Stimulated activated CD8-positive, alpha-beta memory T cell treated with anti-CD3 and anti-CD28 coated beads, Interleukin-2, amount 100 ng/mL, for 1 hour (primary cell): ENCODE results near the gene C11orf68.
A peak's percentile ranks its signal among the peaks of the same experiment; 100 is the strongest.

Experiments
- DNase-seq, 2 donors: peaks; one replicate each; pipeline ENCODE4 v3.0.0-alpha.2; 2020; ENCODE audit warnings: low read depth in 2 of 2

C11orf68 gene

DNA sequence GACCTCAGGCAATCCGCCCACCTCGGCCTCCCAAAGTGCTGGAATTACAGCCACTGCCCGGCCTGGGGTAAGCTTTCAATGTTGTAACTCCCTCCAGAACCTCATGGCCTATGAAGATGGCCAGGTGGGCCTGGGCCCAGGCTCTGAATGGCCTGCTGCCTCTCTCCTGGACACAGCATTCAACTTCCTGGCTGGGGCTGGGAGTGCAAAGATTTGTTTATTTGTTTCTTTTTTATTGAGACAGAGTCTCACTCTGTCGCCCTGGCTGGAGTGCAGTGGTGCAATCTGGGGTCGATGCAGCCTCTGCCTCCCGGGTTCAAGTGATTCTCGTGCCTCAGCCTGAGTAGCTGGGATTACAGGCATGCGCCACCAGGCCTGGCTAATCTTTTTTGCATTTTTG lies 25.9 kb upstream of the C11orf68 start:
- DNase-seq = no peak

DNA sequence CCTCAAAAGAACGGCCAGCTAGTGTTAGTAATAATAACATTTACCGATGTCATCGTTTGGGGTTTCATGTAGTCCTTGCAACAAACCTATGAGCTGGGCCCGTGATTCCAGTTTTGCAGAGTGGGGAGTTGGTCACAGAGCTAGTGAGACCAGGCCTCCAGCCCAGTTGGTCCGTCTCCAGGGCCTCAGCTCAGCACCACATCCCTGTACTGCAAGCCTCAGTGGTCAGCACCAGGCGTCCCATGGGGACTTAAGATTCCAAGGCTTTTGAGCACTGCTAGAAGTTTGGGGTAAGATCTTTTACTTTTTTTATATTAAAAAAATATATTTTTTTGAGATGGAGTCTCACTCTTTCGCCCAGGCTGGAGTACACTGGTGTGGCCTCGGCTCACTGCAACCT lies 25.3 kb upstream of the C11orf68 start:
- no peak for DNase-seq

DNA sequence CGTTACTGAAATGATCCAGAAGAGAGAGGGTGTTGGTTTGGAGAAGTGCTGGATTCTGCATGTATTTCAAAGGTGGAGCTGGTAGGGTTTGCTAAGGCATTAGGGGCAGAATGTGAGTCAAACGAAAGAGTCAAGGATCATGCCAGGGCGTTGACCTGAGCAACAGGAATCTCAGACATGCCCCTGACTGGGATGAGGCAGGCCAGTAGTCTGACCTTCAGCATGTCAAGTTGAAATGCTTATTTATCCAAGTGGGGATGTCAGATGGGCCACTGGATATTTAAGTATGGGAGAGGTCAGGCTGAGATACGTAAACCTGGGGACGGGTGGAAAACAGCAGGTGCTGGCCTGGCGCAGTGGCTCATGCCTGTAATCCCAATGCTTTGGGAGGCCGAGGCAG lies 23.7 kb upstream of the C11orf68 start:
- DNase-seq = no peak

DNA sequence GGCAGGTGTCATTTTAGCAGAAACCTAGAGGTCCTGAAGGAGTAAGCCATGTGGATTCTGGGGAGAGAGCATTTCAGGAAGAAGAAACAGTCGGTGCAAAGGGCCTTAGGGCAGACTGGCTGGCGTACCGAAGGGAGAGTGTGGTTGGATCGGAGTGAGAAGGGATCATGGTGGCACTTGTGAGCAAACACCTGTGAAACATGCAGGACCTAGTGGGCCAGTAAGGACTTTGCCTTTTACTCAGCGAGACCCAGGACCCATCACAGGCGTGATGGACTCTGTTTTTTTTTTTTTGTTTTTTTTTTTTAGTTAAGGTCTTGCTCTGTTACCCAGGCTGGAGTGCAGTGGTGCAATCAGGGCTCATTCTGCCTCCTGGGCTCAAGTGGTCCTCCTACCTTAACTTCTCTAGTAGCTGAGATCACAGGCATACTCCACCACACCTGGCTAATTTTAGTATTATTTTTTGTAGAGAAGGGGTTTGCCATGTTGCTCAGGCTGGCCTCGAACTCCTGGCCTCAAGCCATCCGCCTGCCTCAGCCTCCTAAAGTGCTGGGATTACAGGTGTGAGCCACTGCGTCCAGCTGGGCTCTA lies 23.0 kb upstream of the C11orf68 start:
- no peak for DNase-seq

DNA sequence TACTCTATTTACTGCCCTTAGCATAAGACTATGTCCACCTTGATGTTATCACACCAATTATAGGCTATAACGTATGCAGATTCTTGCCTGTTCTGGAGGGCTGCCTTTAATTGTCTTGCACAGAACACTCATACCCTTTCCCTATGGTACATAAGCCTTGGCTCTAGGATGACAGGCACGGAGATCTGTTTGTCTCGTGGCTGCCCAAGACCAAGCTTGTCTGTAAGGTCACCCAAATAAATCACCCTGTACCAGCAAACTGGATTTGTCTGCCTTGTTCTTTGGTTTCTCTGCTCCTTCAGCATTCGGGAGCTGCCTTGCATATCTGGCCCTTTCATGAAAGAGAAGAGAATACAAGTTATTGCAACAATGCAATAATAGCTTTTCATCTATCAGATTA lies 18.9 kb upstream of the C11orf68 start:
- DNase-seq = no peak

DNA sequence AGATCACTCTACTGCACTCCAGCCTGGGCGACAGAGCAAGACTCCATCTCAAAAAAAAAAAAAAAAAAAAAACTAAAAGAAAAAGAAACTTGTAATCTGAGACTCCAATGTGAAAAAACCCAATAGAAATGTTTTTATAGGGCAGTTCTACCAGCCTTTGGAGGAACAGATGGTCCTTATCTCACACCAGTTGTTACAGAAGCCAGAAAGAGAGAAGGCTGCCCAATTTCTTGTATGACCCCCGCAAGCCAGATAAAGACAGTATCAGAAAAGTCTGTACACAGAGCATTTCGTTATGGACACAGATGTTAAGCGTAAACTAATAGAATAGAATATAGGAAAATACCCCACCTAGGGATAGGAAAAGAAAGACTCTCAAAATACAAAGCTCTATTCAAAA lies 15.2 kb upstream of the C11orf68 start:
- DNase-seq = no peak

DNA sequence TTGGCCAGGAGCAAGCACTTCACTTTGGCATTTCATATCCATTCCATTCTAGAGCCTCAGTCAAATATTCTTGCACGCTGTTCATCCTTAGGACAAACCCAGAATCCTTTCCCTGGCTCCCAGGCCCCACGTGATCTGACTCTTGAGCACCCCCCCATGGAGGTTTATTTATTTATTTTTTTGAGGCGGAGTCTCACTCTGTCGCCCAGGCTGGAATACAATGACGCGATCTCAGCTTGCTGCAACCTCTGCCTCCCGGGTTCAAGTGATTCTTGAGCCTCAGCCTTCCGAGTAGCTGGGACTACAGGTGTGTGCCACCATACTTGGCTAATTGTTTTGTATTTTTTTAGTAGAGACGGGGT lies 13.7 kb upstream of the C11orf68 start:
- no peak for DNase-seq

DNA sequence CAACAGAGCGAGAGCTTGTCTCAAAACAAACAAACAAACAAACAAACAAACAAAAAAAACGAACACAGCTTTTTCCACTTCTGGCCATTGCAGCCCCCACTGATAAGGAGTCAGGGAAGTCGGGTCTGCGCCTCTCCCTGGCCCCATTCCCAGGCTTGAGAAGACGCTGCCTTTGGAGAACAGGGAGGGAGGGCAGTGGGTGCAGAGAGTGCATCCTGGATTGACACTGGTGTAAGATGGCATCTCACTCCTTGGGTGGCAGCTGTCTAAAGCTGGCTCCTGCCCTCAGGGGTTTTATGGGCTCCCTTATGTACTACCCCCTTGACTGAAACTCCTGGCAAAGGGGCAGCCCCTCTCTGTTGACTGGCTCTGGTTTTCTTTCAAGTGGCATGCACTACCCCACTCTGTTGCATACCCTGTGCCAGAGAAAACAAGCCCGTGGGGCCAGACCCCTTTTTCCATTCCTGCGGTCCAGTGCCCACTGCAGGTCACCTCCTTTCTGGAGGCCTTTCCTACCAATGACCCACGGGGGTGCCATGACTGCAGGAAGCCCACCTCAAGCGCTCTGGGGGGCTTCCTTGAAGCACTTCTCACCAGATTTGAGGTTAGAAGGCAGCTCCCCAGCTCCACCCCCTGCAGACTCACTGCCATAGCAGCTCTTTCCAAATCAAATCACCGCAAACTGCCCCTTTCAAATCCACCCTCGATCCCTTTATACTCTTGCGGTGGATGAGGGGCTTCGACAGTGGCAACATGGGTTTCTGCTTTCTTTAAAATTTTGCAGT lies 13.1 kb upstream of the C11orf68 start:
- no peak for DNase-seq

DNA sequence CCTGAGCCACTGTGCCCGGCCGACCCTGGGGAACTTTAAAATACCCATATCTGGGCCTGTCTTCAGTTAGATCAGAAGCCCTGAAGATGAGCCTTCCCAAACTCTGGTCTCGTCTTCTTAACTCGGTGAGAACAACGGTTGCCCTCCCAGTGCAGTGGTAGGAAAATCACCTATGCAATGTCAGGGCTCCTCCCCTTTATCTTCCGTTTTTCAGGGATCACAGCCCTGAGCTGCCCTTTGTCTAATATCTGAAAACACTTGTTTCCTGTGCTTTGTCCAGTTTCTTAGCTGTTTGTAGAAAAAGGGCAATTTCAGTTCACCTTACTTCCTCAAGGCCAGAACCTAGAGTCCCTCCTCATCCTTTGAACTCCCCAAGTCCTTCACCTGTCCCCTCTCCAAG lies 9.8 kb upstream of the C11orf68 start:
- no peak for DNase-seq

DNA sequence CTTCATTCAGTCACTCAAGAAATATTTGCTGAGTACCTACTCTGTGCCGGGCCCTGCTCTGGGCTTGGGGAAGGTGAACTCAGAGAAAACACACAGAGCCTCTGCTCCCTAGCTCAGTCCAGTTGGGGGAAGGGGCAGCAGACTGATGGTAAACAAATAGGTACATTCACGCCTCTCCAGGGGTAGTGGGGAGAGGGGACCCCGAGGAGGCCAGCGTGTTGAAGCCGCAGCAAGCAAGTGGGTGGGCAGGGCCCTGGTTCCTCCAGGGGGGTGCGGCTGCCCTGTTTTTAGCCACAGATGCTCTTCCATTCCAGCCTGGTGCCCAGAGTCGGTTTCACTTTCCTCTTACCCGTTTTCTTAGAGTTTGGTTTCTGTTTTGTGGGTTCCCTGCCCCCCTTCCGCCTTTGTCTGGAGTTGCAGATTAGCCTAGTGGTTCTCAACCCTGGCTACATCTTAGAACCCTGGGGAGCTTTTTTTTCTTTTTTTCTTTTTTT lies 9.1 kb upstream of the C11orf68 start:
- peak; percentile 52 to 61 for DNase-seq

DNA sequence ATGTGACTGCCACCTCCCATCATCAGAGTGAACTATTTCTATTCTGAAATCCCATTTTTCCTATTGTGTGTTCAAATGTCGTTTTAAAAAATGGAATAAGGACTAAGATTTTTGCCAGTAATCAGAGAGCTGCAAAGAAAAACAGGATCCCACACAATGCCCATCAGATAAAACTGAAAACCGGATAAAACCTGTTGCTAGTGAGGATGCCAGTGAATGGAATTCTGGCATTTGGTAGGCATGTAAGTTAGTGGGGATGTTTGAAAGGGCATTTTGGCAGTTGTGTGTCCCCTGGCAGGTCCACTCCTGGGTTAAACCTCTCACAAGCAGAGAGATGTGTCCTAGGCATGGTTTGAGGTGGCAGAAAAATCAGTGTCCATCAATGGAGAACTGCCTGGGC lies 6.5 kb upstream of the C11orf68 start:
- no peak for DNase-seq

DNA sequence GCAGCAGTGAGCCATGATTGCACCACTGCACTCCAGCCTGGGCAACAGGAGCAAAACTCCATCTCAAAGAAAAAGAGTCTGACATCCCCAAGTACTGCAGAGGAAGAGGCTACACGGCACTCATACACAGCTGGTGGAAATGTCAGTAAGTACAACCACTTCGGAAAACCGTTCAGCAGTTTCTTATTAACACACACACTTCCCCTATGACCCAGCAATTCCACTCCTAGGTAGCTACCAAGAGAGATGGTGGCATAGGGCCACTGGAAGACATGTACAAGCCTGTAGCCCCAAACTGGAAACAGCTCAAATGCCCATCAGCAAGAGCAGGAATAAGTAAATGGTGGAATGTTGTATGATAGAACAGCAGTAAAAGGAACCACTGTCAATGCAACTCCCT lies 3.7 kb upstream of the C11orf68 start:
- no peak for DNase-seq

DNA sequence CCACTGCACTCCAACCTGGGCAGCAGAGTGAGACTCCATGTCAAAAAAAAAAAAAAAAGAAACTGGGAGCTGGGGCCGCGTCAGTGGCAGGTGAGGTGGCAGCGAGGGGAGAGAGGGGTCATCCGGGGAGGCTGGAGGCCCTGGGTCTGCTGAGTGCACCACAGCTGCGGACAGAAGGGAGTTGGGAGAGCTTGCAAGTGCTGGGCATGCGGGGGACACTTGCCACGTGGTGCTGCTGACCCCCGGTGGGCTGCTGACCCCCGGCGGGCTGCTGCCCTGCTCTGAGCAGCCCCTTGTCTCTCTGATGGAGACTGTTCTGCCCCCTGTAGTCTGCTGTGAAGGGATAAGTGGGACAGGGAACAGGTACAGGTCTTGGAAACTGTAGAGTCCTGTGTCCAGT lies 3.0 kb upstream of the C11orf68 start:
- DNase-seq = no peak

DNA sequence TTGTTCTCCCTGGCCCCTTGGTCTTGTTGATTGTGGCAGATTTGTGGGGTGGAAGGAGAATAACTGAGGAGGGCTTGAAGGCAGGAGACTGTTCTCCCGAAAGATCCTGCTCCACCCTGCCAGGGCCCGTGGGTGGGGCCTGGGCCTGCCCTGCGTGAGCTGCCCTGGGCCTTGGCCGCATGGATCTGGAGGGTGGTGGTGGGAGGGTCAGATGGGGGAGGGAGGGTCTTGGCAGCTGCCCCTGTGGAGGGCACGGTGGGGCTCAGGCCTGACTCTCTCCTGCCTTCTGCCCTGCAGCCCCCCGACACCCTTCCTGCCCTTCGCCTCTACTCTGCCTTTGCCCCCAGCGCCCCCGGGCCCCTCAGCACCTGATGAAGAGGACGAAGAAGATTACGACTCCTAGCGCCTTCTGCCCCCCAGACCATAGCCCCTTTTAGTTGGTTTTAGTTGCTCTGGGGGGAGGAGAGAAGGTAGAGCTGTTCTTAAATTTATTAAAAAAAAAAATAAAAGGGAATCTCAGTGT lies 2.2 kb upstream of the C11orf68 start:
- DNase-seq = no peak

DNA sequence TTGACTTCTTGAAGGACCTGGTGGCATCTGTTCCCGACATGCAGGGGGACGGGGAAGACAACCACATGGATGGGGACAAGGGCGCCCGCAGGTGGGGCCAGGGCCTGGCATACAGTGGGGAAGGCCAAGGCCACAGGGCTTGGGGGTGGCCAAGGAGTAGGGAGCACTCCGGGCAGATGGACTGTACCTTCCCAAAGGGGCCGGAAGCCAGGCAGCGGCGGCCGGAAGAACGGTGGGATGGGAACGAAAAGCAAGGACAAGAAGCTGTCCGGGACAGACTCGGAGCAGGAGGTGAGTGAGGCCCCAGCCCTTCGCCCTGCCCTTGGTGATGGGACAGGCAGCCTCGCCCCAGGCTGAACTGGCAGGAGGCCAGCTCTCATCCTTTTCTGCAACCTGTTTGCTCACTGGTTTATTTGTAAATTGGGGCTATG lies 1.5 kb upstream of the C11orf68 start:
- no peak for DNase-seq

DNA sequence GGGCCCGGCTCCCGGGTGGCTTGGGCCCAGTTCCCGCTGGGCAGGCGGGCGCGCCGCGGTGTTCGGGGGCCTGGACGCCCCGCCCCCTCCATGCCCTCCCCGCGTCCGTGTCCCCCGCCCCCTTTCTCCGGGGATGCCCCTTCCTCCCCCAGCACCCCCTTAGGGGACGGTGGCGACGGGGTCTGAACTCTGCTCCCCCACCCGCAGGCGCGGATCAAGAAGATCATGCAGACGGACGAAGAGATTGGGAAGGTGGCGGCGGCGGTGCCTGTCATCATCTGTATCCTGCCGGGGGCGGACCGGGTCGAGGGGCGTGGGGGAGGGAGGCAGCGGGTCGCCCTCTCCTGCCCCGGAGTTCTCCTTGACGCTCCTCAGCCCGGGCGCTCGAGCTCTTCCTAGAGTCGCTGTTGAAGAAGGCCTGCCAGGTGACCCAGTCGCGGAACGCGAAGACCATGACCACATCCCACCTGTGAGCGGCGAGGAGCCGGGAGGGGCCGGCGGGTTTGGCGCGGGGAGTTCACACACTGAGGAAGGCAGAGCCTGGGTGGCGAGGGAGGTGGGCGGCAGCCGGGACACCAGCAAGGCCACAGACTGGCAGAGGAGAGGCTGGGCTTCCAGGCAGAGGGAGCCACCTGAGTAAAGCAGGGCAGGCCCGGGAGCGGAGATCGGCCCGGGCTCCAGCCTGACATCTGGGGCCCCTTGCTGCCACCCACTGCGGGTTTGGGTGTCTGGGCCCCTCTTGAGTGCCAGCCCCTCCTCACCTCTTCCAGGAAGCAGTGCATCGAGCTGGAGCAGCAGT lies 910 bp upstream of the C11orf68 start:
- DNase-seq = peak; percentile 20 to 36

DNA sequence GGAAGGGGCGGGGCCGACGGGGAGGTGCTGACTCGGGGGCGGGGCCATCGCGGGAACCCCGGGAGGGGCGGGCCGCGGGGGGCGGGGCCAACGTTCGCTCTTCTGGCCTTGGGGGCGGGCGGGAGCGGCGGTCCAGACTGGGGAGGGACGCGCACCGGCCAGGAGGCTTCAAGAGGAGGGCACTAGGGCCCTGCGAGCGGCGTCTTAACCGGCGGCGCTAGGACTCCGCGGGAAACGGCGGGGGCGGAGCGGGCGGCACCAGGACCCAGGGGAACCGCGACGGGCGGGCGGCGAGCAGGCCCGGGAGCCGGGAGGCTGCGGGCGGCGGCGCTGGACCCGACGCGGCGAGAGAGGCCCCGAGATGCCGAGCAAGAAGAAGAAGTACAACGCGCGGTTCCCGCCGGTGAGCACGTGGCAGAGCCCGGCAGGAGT lies 295 bp upstream of the C11orf68 start, which contains the start of gene DRAP1:
Gene DRAP1, plus strand, starts transcription at position 286 of the 432 bp plus-strand sequence. Its CDS starts 76 bp downstream, at position 362.
- DNase-seq = peak; percentile 99 to 100

DNA sequence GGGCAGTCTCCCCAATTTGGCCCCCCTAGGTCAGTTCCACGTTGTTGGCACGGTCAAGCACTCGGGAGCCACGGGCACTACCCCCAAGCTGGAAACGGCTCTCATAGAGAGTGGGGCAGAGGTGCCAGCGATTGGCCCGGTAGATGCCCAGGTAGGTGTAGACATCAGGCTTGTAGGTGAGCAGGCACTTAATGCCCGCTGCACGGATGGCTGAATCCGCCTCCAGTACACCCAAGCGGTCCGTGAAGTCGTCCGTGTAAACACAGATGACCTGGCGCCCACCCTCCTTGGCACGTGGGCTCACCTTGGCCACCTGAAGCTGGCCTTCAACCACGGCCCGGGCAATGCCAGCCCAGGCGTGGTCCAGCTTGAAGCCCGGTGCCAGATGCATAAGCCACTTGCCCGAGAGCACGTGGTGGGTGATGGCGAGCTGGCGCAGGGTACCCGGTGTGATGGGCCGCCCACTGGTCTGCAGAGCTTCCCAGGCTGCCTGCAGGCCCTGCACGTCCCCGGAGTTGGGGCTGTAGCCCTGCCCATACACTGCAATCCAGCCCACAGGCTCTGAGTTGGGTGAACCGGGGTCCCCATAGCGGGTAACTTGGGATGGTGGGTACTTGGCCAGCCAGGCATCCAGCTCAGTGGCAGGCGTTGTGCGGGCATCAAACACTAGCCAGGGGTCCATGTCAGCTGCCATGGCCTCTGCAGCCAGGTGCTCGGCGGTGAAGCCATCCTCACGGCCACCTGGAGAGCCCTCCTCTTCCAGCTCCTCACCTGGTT lies 1.2 kb downstream of the C11orf68 start:
- no peak for DNase-seq

DNA sequence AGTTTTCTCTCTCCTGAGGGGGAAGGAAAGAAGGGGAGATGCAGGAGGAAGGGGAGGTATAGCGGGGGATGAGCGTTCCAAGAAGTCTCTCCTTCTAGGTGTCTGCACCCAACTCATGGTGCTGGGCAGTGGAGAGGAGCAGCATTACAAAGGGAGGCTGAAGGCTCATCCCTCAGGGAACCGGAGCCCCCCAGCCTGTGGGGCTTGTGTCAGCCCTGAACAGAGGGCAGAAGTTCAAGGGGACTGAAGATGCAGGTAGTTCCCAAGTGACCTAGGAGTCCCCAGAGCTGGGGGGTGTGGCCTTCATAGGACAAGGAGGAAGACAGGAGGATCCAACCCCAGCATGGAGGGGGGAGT lies 1.8 kb downstream of the C11orf68 start:
- no peak for DNase-seq

DNA sequence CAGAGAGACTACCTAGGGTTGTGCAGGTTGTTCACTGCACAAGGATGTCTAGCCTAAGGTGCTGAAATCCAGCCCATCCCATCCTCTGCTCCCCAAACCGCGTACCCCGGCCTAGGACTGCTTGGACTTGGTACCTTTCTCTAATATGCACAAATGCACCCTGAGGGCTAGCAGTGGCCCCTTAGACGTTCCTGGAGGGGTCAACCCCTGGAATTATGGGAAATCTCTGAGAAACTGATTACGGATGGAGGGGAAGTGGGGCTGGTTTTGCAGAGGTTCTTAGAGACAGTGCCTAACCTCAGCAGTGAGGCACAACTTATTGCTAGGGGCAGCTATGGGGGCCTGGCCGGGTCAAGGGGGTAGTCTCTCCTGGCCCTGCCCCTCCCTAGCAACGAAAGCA lies 2.5 kb downstream of the C11orf68 start:
- DNase-seq = no peak

DNA sequence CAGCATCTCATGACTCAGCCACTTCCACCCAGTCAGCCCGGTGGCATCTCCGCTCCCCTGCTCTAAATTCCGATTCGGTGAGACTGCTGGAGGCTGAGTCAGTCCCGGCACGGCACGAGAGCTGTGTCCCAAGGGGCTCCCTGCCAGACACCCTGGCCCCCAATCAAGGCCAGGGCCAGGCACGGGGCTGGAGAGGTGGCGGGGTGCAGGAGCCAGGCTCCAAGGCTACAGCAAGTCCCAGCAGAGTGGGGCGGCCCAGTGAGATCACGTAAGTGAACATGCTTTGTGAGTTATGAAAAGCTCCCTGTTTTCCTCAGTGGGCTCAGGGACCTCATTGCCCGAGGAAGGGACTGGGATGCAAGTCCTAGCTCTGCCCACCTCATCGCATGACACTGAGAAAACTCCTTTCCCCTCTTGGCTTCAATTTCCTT lies 3.0 kb downstream of the C11orf68 start:
- DNase-seq = no peak
